SKM-1 (cell line): ENCODE results near the gene U2AF1L4.

Source experiments
- DNase-seq: peaks from one replicate; lab custom pipeline; 2025; ENCODE audit not compliant: unreplicated experiment; lab: John Stamatoyannopoulos, UW

Gene U2AF1L4

GRCh38 chr19:35742121-35742724 lies 3.0 kb downstream of the U2AF1L4 start, which contains the start of gene IGFLR1:
Gene IGFLR1, minus strand, starts transcription at chr19:35742452. Its CDS starts 1,272 bp downstream, at chr19:35741180.
- DNase-seq, result peak; percentile 21

- no peak for DNase-seq
These were observed 4.1 kb downstream of the U2AF1L4 start for GRCh38 chr19:35741203-35741515.

GRCh38 chr19:35740423-35741202 lies 4.6 kb downstream of the U2AF1L4 start:
- DNase-seq, result peak; percentile 98

- no peak for DNase-seq
These were observed 5.2 kb downstream of the U2AF1L4 start for GRCh38 chr19:35740108-35740422.

GRCh38 chr19:35739275-35740107 lies 5.7 kb downstream of the U2AF1L4 start:
- no peak for DNase-seq

GRCh38 chr19:35738887-35739229 lies 6.4 kb downstream of the U2AF1L4 start:
- DNase-seq, result no peak

GRCh38 chr19:35738021-35738886 lies 7.0 kb downstream of the U2AF1L4 start:
- DNase-seq, result no peak

- DNase-seq, result no peak
These were observed 8.0 kb downstream of the U2AF1L4 start for GRCh38 chr19:35736913-35737886.

- no peak for DNase-seq
These were observed 10.3 kb downstream of the U2AF1L4 start for GRCh38 chr19:35734889-35735288.

GRCh38 chr19:35734273-35734672 lies 10.9 kb downstream of the U2AF1L4 start:
- DNase-seq, result no peak

GRCh38 chr19:35733180-35734125 lies 11.8 kb downstream of the U2AF1L4 start:
- no peak for DNase-seq

- no peak for DNase-seq
These were observed 12.6 kb downstream of the U2AF1L4 start for GRCh38 chr19:35732540-35733179.

GRCh38 chr19:35731779-35732405 lies 13.3 kb downstream of the U2AF1L4 start:
- no peak for DNase-seq

- DNase-seq, result no peak
These were observed 13.9 kb downstream of the U2AF1L4 start for GRCh38 chr19:35731353-35731752.

GRCh38 chr19:35730326-35730725 lies 14.9 kb downstream of the U2AF1L4 start:
- DNase-seq, result no peak

- DNase-seq, result no peak
These were observed 15.5 kb downstream of the U2AF1L4 start for GRCh38 chr19:35729763-35730162.

GRCh38 chr19:35729021-35729420 lies 16.2 kb downstream of the U2AF1L4 start:
- DNase-seq, result no peak
